Hepatic stellate cell (primary cell): ENCODE measurements around the gene FAM181A.

Experiments
- DNase-seq: peaks from one replicate; pipeline ENCODE4 v3.0.0; 2011; ENCODE audit warnings: low spot score

FAM181A gene

GRCh38 chr14:93962701-93963601, 35.8 kb downstream of the FAM181A start:
- no peak for DNase-seq

DNA sequence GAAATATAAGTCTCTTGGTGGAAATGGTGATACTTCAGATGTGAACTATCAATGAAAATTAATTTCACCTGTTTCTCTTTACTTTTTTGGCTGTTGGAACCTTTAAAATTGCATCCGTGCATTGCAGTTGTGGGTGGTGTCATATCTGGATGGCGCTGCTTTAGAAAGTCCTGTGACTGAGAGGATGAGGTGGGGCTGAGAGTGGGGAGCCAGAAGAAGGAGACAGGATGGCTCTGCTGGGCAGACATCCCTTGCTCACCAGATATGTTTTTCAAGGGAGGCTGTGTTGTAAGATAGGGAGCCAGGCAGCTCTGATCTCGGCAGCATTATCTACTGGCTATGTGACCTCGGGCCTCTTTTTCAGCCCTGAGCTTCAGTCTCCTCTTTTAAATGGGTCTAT, 36.5 kb downstream of the FAM181A start:
- no peak for DNase-seq

DNA sequence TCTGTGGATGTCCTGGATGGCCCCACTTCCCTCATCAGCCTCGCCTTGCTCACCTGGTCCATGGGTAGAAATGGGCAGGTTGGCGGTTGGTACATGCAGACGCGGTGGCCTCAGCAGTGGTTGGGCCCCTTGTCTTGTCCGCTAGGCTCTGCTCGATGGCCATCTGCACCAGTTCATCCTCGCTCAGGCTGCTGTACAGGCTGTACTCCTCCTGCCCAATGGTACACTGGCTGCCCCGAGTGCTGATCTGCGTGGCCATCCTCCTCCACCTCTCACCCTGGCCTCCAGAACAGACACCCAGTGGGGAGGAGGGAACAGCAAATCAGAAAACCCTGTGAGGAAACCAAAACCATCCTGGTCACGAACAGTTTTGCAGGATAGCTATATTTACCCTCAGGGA, 37.1 kb downstream of the FAM181A start:
- DNase-seq = no peak

- DNase-seq = no peak
Measured at GRCh38 chr14:93964820-93965286, 37.7 kb downstream of the FAM181A start.

- DNase-seq = peak; percentile 93
Measured at GRCh38 chr14:93965287-93965821, 38.2 kb downstream of the FAM181A start.

GRCh38 chr14:93965946-93966474, 38.9 kb downstream of the FAM181A start:
- DNase-seq = no peak

GRCh38 chr14:93967637-93968250, 40.6 kb downstream of the FAM181A start:
- DNase-seq = no peak

GRCh38 chr14:93969082-93969828, 42.1 kb downstream of the FAM181A start:
- peak; percentile 40 for DNase-seq

GRCh38 chr14:93970585-93970964, 43.4 kb downstream of the FAM181A start:
- DNase-seq = no peak

DNA sequence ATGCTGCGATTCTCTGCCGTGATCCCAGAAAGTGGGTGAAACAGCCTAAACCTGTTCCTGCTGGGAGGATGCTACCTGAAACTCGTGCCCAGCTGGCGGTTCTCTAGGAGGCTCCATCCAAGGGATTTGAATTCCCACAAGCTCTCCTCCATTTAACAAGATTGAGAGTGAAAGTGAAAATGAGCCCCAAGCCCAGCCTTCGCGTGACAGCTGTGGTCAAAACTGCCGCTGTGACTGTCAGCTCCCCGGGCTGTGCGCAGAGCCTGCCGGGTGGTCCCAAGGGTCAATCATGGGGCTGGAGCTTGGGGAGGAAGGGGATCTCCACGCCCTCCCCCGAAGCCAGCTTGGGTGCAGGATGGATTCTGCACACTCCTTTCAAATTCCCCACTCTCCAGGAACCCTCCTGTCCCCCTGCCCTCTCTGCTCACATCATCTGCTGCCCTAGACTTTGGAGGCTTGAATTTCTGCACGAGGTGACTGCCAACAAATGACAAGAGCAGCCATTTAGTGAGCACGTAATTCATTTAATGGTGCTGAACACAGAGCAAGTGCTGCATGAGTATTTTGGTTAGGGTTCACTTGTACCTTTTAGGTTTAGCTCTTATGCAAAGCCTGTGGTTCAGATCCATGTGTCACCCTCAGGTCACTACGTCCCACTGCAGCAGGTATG, 44.0 kb downstream of the FAM181A start:
- DNase-seq = peak; percentile 83

DNA sequence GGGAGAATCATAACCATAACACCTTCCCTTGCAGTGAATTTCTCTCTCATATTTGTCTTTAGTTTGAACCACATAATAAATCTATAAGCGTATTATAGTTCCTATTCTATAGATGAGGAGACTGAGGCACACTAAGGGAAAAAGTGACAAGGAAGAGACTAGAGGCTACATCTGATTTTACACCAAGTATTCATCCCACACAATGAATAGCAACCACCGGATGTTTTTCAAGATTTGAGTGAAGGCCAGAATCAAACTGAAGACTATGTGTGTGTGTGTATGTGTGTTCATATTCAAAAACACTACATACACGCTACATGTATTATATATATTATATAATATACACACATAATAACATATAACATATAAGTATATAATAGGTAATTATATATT, 44.5 kb downstream of the FAM181A start:
- no peak for DNase-seq

DNA sequence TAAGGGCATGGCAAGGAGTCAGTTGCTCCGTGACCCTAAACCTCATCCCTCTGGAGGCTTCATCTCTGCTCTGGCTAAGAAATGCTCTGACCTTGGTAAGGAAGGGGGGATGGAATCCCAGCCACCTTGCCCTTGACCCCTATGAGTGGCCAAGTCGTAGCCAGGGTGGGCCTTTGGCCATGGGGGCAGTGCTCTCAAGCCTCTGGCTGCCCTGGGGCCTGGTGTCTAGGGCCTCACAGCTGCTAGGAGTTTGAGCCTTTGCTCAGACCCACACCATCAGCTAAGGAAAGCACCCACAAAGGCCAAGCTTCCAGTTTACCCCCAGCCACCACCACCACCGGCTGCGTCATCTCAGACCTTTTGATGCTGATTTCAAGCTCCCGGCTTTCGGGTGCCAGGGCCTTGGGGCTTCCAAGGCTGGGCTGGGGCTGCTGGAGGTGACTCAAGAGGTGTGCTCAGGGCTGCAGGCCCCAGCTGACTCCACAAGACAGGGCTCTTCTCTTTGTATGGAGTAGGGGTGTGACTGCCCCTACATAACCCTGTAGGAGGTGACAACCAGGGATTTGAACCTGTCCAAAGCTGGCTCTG, 45.6 kb downstream of the FAM181A start:
- DNase-seq = no peak

- no peak for DNase-seq
Measured at GRCh38 chr14:93973607-93974006, 46.5 kb downstream of the FAM181A start.

GRCh38 chr14:93974299-93974698, 47.2 kb downstream of the FAM181A start:
- no peak for DNase-seq

DNA sequence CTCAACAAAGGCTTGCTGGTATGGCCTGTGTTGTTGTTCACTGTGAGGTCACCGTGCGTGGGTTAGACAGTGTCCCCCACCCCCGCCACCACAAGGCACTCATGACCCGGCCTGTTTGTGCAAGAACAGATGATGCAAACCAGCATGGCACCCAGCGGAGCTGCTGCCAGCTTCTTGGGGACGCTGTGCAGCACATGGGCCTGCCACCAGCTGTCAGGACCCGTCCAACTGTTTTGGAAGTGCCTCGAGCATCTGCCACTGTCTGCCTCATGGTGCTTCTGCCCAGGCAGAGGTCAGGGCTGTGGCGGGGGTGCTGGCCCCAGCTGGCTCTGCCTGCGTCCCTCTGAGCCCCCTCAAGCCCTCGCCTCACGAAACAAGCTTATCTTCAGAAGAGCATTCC, 47.7 kb downstream of the FAM181A start:
- no peak for DNase-seq

DNA sequence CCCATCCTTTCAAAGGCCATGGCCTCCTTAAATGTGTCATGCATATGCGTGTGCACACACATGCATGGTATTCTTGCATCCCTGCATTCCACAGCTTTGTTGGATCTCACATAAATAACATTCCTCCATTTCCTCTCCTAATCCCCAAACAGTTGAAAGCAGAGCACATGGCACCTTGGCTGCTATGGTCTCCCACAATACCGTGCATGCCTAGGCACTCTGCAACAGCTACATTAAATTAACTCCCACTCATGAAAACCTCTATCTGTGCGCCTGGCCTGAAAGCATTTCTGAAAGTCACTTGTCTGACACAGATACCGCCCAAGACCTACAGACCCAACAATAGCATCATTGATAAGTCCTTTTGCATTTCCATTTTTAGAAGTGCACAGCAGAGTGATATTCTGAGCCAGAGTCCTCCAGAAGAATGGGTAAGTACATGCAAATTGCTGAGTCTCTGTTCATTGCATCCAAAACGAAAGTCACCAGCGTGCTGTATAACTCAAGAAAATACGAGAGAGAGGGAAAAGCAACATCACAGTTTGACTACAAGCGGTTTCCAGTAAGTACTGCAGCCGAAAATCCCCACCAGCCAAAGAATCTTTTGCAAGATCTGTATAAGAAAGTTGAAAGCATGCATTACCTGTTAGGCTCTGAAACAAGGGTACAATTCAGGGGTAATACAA, 48.8 kb downstream of the FAM181A start:
- peak; percentile 70 for DNase-seq

DNA sequence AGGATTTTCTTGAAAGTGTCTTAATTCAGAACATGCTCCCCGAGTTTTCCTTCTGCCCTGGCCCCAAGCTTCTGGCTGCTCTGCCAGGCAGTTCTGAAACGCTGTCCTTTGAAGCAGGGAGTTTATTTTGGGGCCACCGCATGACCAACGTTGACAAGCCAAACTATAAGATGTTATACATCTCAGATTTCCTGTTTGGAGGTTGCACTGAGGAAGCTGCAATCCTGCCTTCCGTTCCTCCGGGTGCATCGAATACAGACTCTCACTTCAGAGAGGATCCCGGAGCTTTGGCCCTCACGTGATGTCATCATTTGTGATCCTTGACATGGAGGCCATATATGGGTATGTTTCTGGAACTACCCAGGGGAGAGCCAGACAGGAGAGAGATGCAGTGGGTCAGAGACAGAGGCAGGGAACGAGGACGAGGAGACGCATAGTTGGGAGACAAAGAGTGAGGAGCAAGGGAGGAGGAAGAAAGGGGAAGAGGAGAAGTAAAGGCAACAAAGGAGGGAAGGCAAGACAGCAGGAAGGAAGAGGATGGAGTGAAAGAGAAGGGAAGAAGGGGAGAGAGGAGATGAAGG, 49.4 kb downstream of the FAM181A start, which contains the start of gene ASB2:
ASB2 (minus strand) TSS at position 94 of the 581 bp plus-strand sequence. CDS start 12,031 bp downstream, outside the sequence.
- peak; percentile 86 for DNase-seq

GRCh38 chr14:93977171-93977570, 50.0 kb downstream of the FAM181A start:
- DNase-seq = no peak

DNA sequence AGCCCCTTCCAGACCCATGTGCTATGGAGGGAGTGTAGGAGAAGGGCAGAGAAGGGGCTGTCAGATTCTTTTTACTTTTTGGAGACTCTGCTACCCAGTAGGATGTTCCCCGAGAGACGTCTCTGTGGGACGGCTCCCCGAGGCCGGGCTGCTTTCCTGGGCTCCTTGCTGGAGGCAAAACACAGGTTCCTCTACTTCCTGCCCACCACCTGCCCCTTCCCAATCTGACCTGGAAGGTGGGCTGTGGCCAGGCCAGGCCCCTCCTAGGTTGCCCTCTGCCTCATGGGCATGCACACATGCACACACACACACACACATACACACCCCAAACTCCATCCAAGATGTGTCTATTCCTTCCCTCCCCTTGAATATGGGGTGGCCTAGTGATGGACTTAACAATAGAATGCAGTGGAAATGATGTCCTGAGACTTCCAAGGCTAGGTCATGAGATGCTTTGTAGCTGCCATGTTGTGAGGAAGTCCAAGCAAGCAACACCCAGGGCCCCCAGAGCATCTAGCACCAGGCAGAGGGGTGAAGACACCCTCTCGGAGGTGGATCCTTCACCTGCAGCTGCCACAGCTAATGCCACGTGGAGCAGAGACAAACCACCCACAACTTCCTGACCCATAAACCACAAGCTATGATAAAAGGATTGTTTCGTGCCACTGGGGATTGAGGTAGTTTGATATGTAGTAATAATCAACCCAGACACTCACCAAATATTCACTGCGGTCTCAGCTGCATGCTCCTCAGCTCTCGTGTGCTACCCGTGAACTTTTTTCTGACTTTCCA, 50.8 kb downstream of the FAM181A start:
- no peak for DNase-seq
